ENCODE results near the gene SMIM8. TPM values are rescaled to one million over a fixed set of nuclear protein-coding genes. Genes with fewer than 3 reads are reported as not detected.

SMIM8 gene
- total RNA-seq, 2 experiments from 2014 or later: 5.4 TPM

DNA sequence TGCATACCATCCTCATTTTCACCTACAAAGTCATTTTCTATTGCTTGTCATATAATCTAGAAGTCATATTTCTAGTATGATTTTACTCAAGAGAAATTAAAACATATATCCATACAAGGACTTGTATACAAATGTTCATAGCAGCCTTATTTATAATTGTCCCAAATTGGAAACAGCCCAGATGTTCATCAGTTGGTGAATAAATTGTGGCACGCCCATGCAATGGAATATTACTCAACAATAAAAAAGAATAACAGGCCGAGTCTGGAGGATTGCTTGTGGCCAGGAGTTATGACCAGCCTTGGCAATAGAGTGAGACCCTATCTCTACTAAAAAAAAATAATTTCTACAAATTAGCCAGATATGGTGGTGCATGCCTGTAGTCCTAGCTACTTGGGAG is 51.0 kb downstream of the SMIM8 start:
- H3K27ac Mint-ChIP-seq: no peak overlapping the region
- Histone ChIP-seq H3K36me3 (ENCODE audit: insufficient read depth, low read length) (no peaks in the 10 kb centered on the region), H3K9me3 (ENCODE audit: control insufficient read depth in 1 of 2, insufficient read depth in 1 of 2, low read length in 2 of 2) (peaks cover 0 to 12% of the 10 kb centered on the region in 2 experiments), H3K4me3 (ENCODE audit: low read length) (no peak overlapping the region), H3K4me1 (ENCODE audit: insufficient read depth, low read length) (no peaks in the 10 kb centered on the region), H3K27ac (ENCODE audit: low read depth in 1 of 2, low read length in 2 of 2) (no peak overlapping the region), H3K27me3 (ENCODE audit: control insufficient read depth in 1 of 2, insufficient read depth in 2 of 2, low read length in 2 of 2) (no peaks in the 10 kb centered on the region)
- no peaks in the 10 kb centered on the region for H3K27me3 Mint-ChIP-seq
- ChIA-PET POLR2A (no interaction called here), CTCF (no interaction called here)
- intact Hi-C loops (cut with DNase I, micrococcal nuclease): no loop called here
- no peaks in the 10 kb centered on the region for H3K36me3 Mint-ChIP-seq (ENCODE audit: low read depth)
- no peak overlapping the region for H3K4me3 Mint-ChIP-seq
- ATAC-seq (ENCODE audit: poor library complexity) (no peak), DNase-seq (no peak)
- no peaks in the 10 kb centered on the region for H3K4me1 Mint-ChIP-seq (ENCODE audit: low read depth)
- TF ChIP-seq, protein P1, sequence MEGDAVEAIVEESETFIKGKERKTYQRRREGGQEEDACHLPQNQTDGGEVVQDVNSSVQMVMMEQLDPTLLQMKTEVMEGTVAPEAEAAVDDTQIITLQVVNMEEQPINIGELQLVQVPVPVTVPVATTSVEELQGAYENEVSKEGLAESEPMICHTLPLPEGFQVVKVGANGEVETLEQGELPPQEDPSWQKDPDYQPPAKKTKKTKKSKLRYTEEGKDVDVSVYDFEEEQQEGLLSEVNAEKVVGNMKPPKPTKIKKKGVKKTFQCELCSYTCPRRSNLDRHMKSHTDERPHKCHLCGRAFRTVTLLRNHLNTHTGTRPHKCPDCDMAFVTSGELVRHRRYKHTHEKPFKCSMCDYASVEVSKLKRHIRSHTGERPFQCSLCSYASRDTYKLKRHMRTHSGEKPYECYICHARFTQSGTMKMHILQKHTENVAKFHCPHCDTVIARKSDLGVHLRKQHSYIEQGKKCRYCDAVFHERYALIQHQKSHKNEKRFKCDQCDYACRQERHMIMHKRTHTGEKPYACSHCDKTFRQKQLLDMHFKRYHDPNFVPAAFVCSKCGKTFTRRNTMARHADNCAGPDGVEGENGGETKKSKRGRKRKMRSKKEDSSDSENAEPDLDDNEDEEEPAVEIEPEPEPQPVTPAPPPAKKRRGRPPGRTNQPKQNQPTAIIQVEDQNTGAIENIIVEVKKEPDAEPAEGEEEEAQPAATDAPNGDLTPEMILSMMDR (IDR thresholded peaks at IDR 0.05): no peak
- H3K9me3 Mint-ChIP-seq: peaks cover 4% of the 10 kb centered on the region

DNA sequence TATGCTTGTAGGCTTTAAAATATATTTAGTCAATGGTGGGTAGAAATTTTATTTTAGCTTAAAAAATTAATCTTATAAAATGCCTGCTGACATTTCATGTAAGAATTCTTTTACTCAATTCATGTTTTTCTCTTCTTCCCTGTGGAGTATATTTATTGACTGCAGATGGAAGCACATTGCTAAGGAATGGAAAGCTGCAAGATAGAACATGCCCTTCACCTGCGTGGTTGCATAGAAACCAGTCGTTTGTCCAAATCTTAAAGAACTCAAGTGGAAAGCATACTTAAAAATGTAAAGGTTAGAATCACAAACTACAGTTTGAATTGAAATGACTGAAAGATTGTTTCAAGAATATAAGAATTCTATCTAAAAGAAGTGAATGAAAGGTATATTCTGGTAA is 52.9 kb downstream of the SMIM8 start:
- Histone ChIP-seq H3K9me3 (ENCODE audit: control insufficient read depth in 1 of 2, insufficient read depth in 1 of 2, low read length in 2 of 2) (peaks cover 0 to 4% of the 10 kb centered on the region in 2 experiments), H3K27me3 (ENCODE audit: control insufficient read depth in 1 of 2, insufficient read depth in 2 of 2, low read length in 2 of 2) (no peaks in the 10 kb centered on the region), H3K36me3 (ENCODE audit: insufficient read depth, low read length) (no peaks in the 10 kb centered on the region), H3K4me1 (ENCODE audit: insufficient read depth, low read length) (no peaks in the 10 kb centered on the region), H3K4me3 (ENCODE audit: low read length) (no peak overlapping the region), H3K27ac (ENCODE audit: low read depth in 1 of 2, low read length in 2 of 2) (no peak overlapping the region)
- Mint-ChIP-seq H3K4me3 (no peak overlapping the region), H3K27ac (no peak overlapping the region), H3K27me3 (no peaks in the 10 kb centered on the region), H3K9me3 (peaks cover 2% of the 10 kb centered on the region), H3K36me3 (ENCODE audit: low read depth) (no peaks in the 10 kb centered on the region), H3K4me1 (ENCODE audit: low read depth) (no peaks in the 10 kb centered on the region)
- TF ChIP-seq, protein P1 (IDR thresholded peaks at IDR 0.05): no peak
- ATAC-seq (ENCODE audit: poor library complexity) (no peak), DNase-seq (no peak)
- POLR2A ChIA-PET: no interaction called here
- CTCF ChIA-PET: no interaction called here
- intact Hi-C loops (cut with DNase I, micrococcal nuclease): no loop called here

DNA sequence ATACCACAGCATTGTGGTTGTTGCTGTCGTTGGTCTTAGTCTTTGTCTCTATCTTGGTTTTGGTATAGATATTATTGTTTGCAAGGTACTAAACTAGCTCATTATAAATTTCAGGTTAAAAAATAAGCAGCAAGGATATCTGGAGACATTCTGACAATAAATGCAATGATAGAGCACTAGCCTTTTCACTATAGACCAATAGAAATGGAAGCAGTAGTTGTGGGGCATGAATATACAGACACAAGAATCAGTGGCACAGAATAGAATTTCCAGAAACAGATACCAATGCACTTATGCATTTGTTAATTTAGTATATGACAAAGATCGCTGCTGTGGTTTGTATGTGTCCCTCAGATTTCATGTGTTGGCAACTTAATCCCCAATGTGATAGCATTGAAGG is 54.3 kb downstream of the SMIM8 start:
- H3K36me3 ChIP-seq (ENCODE audit: insufficient read depth, low read length): no peaks in the 10 kb centered on the region
- no peaks in the 10 kb centered on the region for H3K27me3 ChIP-seq (ENCODE audit: control insufficient read depth in 1 of 2, insufficient read depth in 2 of 2, low read length in 2 of 2)
- no peak overlapping the region for H3K4me3 ChIP-seq (ENCODE audit: low read length)
- Mint-ChIP-seq H3K9me3 (peaks cover 2% of the 10 kb centered on the region), H3K4me3 (no peak overlapping the region), H3K27ac (no peak overlapping the region), H3K36me3 (ENCODE audit: low read depth) (no peaks in the 10 kb centered on the region), H3K4me1 (ENCODE audit: low read depth) (no peaks in the 10 kb centered on the region), H3K27me3 (no peaks in the 10 kb centered on the region)
- intact Hi-C loops (cut with DNase I, micrococcal nuclease): no loop called here
- DNase-seq: no peak
- ChIA-PET CTCF (no interaction called here), POLR2A (no interaction called here)
- H3K9me3 ChIP-seq (ENCODE audit: control insufficient read depth in 1 of 2, insufficient read depth in 1 of 2, low read length in 2 of 2): peaks cover 0 to 4% of the 10 kb centered on the region in 2 experiments
- TF ChIP-seq, protein P1 (IDR thresholded peaks at IDR 0.05): no peak
- H3K4me1 ChIP-seq (ENCODE audit: insufficient read depth, low read length): no peaks in the 10 kb centered on the region
- no peak overlapping the region for H3K27ac ChIP-seq (ENCODE audit: low read depth in 1 of 2, low read length in 2 of 2)
- ATAC-seq (ENCODE audit: poor library complexity): no peak

Data from CD4-positive, alpha-beta T cell (primary cell).